GM18526 (cell line): ENCODE data around the gene LIPC.

Experiments
- POLR2A ChIP-seq: IDR thresholded peaks from 3 replicates; pipeline ENCODE4 v1.6.1; 2011; ENCODE audit not compliant: insufficient read length; ENCODE audit errors: extremely low read depth

LIPC gene

GRCh38 chr15:58457466-58457965, 25.7 kb downstream of the LIPC start:
- TF ChIP-seq POLR2A, result no peak

- no peak for TF ChIP-seq POLR2A
Measured at GRCh38 chr15:58458076-58458475, 26.3 kb downstream of the LIPC start.

- no peak for TF ChIP-seq POLR2A
Measured at GRCh38 chr15:58459045-58459444, 27.3 kb downstream of the LIPC start.

- TF ChIP-seq POLR2A, result no peak
Measured at GRCh38 chr15:58459560-58459959, 27.8 kb downstream of the LIPC start.

- no peak for TF ChIP-seq POLR2A
Measured at GRCh38 chr15:58460116-58460790, 28.5 kb downstream of the LIPC start.

GRCh38 chr15:58460872-58461271, 29.1 kb downstream of the LIPC start:
- no peak for TF ChIP-seq POLR2A

- TF ChIP-seq POLR2A, result no peak
Measured at GRCh38 chr15:58462547-58462946, 30.8 kb downstream of the LIPC start.

- TF ChIP-seq POLR2A, result no peak
Measured at GRCh38 chr15:58462973-58463663, 31.3 kb downstream of the LIPC start.

- TF ChIP-seq POLR2A, result no peak
Measured at GRCh38 chr15:58463815-58464650, 32.2 kb downstream of the LIPC start.

- TF ChIP-seq POLR2A, result no peak
Measured at GRCh38 chr15:58465070-58465469, 33.3 kb downstream of the LIPC start.

- TF ChIP-seq POLR2A, result no peak
Measured at GRCh38 chr15:58465866-58466517, 34.2 kb downstream of the LIPC start.

- no peak for TF ChIP-seq POLR2A
Measured at GRCh38 chr15:58466566-58466965, 34.8 kb downstream of the LIPC start.

GRCh38 chr15:58467121-58467721, 35.4 kb downstream of the LIPC start:
- no peak for TF ChIP-seq POLR2A

- no peak for TF ChIP-seq POLR2A
Measured at GRCh38 chr15:58467722-58468423, 36.1 kb downstream of the LIPC start.
